Ramos (cell line): ENCODE measurements around the gene C1orf74.
"Not testable (repeated sequence)": the region's sequence is repeated elsewhere in the genome, so short reads cannot be mapped to it uniquely, and the experiment has no call there.

Experiments used
- in situ Hi-C: fragments of 300-500 bp; cut with MboI; formaldehyde crosslinking; loops from one replicate; pipeline ENCODE4 v1.14.3; 2022; ENCODE audit warnings: low sequenced_read_pairs; ENCODE audit not compliant: unreplicated experiment

C1orf74 gene

GRCh38 chr1:209805875-209806760 lies 21.8 kb upstream of the C1orf74 start, which contains the start of gene IRF6:
IRF6 (minus strand) TSS chr1:209806142; CDS start chr1:209801413, 4,729 bp downstream.
- in situ Hi-C loops = no loop called here

DNA sequence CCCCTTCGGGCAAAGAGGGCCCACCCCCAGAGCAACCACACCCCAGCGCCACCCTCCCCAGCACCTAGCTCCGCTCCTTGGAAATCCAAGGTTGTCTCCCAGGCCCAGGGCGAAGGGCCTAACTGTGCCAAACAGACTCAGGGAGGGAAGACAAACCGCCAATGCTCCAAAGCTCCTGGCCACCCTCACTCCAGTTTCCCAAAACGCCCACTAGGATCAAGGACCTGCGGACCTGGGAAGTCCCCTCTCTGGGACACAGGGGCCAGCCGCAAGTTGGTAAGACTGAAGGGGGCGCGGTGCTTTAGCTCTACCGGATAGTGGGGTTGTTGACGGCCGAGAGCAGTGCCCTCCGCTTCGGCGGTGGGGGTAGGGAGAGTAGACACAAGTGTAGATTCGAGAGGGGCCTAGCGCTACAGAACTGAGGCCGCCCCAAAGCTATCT lies 21.0 kb upstream of the C1orf74 start:
- in situ Hi-C loops = no loop called here

GRCh38 chr1:209803568-209803967 lies 19.2 kb upstream of the C1orf74 start:
- in situ Hi-C loops = no loop called here

DNA sequence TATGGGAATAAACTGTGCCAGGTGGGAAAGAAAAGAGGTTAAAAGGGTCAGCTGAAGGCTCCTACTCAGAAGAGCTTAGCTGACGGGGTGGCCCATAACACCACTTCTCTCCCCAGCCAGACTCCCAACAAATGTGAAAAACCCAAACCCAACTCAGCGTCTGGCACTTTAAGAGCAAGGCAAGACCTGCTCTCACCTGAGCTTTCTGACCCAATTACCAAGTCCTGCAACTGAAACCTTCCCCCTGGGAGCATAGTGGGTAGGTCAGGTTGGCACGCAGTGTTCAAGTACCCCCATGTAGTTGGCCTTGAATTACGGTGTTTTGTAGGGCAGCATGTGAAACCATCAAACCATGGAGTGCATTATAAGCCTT lies 18.4 kb upstream of the C1orf74 start:
- in situ Hi-C loops = no loop called here

- in situ Hi-C loops = no loop called here
Observed at GRCh38 chr1:209802117-209802779, 17.9 kb upstream of the C1orf74 start.

DNA sequence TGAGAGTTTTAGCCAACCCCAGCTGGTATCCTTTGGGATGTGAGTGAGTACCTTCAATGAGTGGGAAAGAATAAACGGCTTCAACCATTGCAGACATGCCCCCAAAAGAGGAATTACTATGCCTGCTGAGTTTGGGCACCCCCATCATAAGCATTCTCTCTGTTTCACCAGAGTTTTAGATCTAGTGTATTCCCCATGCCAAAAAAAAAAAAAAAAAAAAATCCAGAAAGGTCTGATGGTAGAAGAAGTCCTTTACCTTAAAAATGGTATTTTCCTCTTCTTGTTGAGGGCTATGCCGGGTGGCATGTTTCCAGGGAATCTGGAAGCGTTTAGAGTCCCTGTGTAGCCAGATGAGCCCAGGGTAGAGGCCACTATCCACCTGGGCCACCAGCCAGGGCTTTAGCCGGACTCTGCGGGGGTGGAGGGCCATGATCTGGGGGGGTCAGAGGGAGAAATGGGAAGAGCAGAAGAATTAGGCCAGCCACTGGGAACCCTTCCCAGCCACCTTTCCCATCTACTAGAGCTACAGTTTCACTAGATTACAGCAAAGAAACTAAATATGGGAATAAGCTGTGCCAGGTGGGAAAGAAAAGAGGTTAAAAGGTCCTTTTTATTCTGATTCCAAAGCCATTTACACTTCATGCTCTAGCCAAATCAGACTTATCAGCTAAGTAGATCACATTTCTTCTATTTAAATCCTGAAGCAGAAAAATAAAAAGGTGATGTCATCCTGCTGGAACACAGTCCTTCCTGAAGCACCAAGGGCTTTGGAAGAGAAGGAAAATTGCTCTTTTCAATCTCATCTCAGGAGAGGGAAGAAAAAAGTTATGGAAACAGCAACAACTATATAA lies 16.9 kb upstream of the C1orf74 start:
- in situ Hi-C loops = no loop called here

DNA sequence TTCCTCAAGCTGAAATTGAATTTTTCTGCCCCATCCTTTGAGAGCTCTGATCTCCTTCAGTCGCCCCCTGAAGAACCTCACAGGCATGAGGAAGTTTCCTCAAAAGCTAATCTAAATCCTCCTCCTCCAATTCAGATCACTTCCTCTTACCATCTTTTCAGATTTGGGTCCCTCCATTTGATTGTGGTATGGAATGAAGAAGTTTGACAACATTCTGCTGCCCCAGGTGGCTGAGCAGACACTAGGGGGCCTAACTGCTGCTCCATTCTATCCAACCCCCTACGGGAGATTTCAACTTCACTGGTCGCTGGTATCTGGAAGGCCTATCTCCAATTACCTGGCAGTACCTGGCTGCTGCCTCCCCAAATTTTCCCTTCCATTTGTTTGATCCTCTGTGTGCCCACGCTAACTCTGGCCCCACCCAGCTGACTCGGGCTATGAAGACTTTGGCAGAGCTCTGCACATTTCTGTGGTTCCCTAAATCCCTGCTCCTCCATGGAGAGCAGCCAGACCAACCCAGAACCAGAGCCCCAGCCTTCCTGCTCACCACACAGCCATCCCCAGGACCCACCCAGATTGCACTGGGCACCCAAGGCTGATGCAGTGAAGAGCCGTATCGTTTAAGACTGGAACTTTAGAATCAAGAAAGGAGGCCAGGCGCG lies 13.8 kb upstream of the C1orf74 start:
- in situ Hi-C loops = no loop called here

DNA sequence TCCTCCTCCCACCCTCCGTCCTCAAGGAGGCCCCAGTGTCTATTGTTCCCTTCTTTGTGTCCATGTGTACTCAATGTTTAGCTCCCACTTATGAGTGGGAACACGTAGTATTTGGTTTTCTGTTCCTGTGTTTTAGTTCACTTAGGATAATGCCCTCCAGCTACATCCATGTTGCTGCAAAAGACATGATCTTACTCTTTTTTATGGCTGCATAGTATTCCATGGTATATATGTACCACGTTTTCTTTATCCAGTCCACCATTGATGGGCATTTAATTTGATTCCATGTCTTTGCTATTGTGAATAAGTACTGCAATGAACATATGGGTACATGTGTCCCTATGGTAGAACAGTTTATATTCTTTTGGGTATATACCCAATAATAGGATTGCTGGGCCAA lies 9.4 kb upstream of the C1orf74 start:
- in situ Hi-C loops = not testable (repeated sequence)

GRCh38 chr1:209791920-209792319 lies 7.6 kb upstream of the C1orf74 start:
- in situ Hi-C loops = no loop called here

GRCh38 chr1:209790286-209791193 lies 6.2 kb upstream of the C1orf74 start:
- in situ Hi-C loops = no loop called here

DNA sequence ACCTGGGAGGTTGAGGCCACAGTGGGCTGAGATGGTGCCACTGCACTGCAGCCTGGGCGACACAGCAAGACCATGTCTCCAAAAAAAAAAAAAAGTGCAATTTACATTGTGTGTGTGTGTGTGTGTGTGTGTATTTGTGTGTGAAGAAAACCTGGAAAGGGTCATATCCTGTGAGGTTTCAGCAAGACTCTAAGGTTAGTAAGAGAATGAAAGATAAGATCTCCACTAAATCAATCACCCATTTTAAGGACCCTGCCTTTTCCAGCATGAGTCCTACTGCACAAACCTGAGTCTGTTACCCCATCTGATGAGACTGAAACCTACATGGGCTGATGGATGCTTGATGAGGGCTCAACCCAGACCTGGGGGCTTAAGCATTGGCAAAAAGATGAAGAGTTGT lies 4.9 kb upstream of the C1orf74 start:
- in situ Hi-C loops = no loop called here

DNA sequence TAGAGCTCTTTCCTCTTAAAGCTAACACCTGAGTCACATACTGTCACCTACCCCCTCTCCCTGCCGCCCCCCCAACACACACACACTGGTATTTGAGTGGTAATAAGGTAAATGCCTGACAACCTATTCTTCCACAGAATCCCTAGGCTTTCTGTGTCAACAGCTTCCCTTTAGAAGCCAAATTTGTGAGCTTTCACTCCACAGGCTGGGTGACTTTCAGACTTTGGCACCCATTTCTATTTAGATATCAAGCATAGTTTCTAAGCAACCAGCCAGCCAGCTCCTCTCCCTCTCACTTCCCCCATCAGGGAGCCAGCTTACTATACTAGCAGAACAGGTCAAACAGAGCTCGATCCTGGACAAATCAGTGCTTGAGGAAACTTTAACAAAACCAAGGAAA lies 3.2 kb upstream of the C1orf74 start:
- in situ Hi-C loops = no loop called here

- in situ Hi-C loops = no loop called here
Observed at GRCh38 chr1:209786146-209786545, 1.8 kb upstream of the C1orf74 start.

GRCh38 chr1:209785592-209785991 lies 1.2 kb upstream of the C1orf74 start:
- in situ Hi-C loops = no loop called here

GRCh38 chr1:209783386-209783785 lies 973 bp downstream of the C1orf74 start:
- in situ Hi-C loops = no loop called here

- in situ Hi-C loops = no loop called here
Observed at GRCh38 chr1:209780268-209780667, 4.1 kb downstream of the C1orf74 start.

- in situ Hi-C loops = no loop called here
Observed at GRCh38 chr1:209778102-209778501, 6.3 kb downstream of the C1orf74 start.

DNA sequence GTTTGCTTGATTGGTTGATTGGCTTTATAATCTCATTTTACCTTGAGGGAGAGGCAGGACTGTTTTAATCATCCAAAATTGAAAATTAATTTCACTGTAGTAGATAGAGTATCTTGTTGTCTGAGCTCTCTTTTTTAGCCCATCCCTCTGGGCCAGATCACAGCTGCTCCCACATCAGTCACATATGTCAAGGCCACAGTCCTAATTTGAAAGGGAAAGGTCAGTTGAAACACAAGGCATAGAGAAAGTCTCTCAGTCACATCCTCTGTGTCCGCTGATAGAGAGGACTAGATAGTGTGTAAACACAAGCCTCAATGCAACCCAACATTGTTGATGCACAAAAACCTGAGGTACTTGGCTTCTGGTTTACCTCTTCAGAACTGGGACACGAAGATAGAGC lies 6.8 kb downstream of the C1orf74 start:
- in situ Hi-C loops = no loop called here

DNA sequence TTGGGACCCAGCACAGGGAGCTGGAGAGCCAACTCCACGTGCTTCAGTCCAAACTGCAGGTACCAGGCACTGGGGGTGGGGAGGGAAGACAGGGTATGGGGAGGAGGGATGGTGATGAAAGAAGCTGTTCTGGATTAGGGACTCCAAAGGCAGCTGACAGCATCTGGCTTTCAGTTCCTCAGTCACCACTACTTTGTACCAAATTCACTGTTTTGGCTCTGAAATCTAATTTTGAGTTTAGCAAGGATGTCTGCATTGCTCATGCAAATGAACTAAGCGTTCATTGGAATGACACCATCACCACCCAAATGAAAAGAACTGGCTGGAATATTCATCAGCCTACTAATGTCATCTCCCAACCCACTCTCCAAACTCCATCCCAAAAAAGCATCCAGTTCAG lies 8.7 kb downstream of the C1orf74 start:
- in situ Hi-C loops = no loop called here
